ENCODE results near the gene PID1. TPM values are rescaled to one million over a fixed set of nuclear protein-coding genes. Genes with fewer than 3 reads are reported as not detected.

PID1 gene
- total RNA-seq, 2 experiments from 2014 or later: not detected

DNA sequence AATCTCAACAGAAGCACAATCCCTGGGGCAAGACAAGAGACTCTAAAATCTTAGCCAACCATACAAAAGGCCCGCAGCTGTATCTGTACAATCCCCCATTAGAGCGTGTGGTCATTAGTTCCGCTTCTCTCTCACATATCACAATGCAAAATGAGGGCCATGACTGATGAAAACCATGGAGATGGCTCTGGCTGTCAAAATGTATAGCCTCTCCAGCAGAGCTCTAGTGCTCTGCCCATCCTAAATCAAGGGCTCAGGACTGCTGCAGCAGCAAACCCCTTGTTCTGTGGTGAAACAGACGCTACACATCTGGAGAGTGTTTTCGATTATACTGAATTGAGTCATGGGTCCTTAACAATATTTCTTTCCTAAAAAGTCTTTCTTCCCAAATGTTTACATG, 221.0 kb downstream of the PID1 start:
- no TSS peak for BruUV-seq (replicated peaks)
- no peak for DNase-seq (ENCODE audit: low spot score)
- Histone ChIP-seq H3K9me3 (ENCODE audit: low read length) (no peaks in the 10 kb centered on the region), H3K4me2 (ENCODE audit: low read length) (no peak overlapping the region), H4K20me1 (ENCODE audit: insufficient read depth, low read length) (no peaks in the 10 kb centered on the region), H3K36me3 (ENCODE audit: insufficient read depth, low read length) (no peaks in the 10 kb centered on the region), H3K9me2 (ENCODE audit: insufficient read depth, low read length) (no peaks in the 10 kb centered on the region), H3K79me2 (ENCODE audit: insufficient read depth, low read depth, low read length) (no peaks in the 10 kb centered on the region), H3K4me1 (ENCODE audit: insufficient read depth, low read length, poor library complexity, severe bottlenecking) (no peaks in the 10 kb centered on the region), H3K27ac (ENCODE audit: low read depth, low read length, poor library complexity, severe bottlenecking) (no peak overlapping the region), H2AFZ (ENCODE audit: low read length) (no peak overlapping the region), H3K4me3 (ENCODE audit: low read depth, low read length, poor library complexity, severe bottlenecking) (no peak overlapping the region)
- ChIA-PET POLR2A (interaction anchor here (0.5 to 0.8 kb wide), 2 partner anchors 33 to 61 kb away, joined by 5 to 6 read pairs; no protein-coding TSS in a partner anchor), CTCF (ENCODE audit: unreplicated experiment) (no interaction called here)
- no peak for TF ChIP-seq EZH2phosphoT487 (IDR thresholded peaks at IDR 0.05; ENCODE audit: borderline replicate concordance, low read depth, low read length)
- TF ChIP-seq, protein P1, sequence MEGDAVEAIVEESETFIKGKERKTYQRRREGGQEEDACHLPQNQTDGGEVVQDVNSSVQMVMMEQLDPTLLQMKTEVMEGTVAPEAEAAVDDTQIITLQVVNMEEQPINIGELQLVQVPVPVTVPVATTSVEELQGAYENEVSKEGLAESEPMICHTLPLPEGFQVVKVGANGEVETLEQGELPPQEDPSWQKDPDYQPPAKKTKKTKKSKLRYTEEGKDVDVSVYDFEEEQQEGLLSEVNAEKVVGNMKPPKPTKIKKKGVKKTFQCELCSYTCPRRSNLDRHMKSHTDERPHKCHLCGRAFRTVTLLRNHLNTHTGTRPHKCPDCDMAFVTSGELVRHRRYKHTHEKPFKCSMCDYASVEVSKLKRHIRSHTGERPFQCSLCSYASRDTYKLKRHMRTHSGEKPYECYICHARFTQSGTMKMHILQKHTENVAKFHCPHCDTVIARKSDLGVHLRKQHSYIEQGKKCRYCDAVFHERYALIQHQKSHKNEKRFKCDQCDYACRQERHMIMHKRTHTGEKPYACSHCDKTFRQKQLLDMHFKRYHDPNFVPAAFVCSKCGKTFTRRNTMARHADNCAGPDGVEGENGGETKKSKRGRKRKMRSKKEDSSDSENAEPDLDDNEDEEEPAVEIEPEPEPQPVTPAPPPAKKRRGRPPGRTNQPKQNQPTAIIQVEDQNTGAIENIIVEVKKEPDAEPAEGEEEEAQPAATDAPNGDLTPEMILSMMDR (conservative IDR thresholded peaks at IDR 0.05; ENCODE audit: low read length): no peak
- intact Hi-C loops (cut with micrococcal nuclease; ENCODE audit: unreplicated experiment): no loop called here

GRCh38 chr2:229048134-229048533, 223.0 kb downstream of the PID1 start:
- Histone ChIP-seq H3K27ac (ENCODE audit: low read depth, low read length, poor library complexity, severe bottlenecking) (no peak overlapping the region), H3K4me2 (ENCODE audit: low read length) (no peak overlapping the region), H3K9me3 (ENCODE audit: low read length) (no peaks in the 10 kb centered on the region), H3K9me2 (ENCODE audit: insufficient read depth, low read length) (no peaks in the 10 kb centered on the region), H3K36me3 (ENCODE audit: insufficient read depth, low read length) (no peaks in the 10 kb centered on the region), H3K4me1 (ENCODE audit: insufficient read depth, low read length, poor library complexity, severe bottlenecking) (no peaks in the 10 kb centered on the region), H3K79me2 (ENCODE audit: insufficient read depth, low read depth, low read length) (no peaks in the 10 kb centered on the region), H4K20me1 (ENCODE audit: insufficient read depth, low read length) (no peaks in the 10 kb centered on the region), H2AFZ (ENCODE audit: low read length) (no peak overlapping the region), H3K4me3 (ENCODE audit: low read depth, low read length, poor library complexity, severe bottlenecking) (no peak overlapping the region)
- BruUV-seq (replicated peaks): no TSS peak
- no peak for TF ChIP-seq EZH2phosphoT487 (IDR thresholded peaks at IDR 0.05; ENCODE audit: borderline replicate concordance, low read depth, low read length)
- TF ChIP-seq, protein P1 (conservative IDR thresholded peaks at IDR 0.05; ENCODE audit: low read length): no peak
- intact Hi-C loops (cut with micrococcal nuclease; ENCODE audit: unreplicated experiment): no loop called here
- POLR2A ChIA-PET: no interaction called here
- CTCF ChIA-PET (ENCODE audit: unreplicated experiment): no interaction called here
- DNase-seq (ENCODE audit: low spot score): no peak

- intact Hi-C loops (cut with micrococcal nuclease; ENCODE audit: unreplicated experiment): no loop called here
- ChIA-PET CTCF (ENCODE audit: unreplicated experiment) (no interaction called here), POLR2A (interaction anchor here (0.8 kb wide), 1 partner anchor 8 kb away, joined by 4 read pairs; no protein-coding TSS in a partner anchor)
- no TSS peak for BruUV-seq (replicated peaks)
- H3K27ac ChIP-seq (ENCODE audit: low read depth, low read length, poor library complexity, severe bottlenecking): no peak overlapping the region
- H2AFZ ChIP-seq (ENCODE audit: low read length): no peak overlapping the region
- H3K9me3 ChIP-seq (ENCODE audit: low read length): no peaks in the 10 kb centered on the region
- H3K9me2 ChIP-seq (ENCODE audit: insufficient read depth, low read length): no peaks in the 10 kb centered on the region
- H3K79me2 ChIP-seq (ENCODE audit: insufficient read depth, low read depth, low read length): no peaks in the 10 kb centered on the region
- H4K20me1 ChIP-seq (ENCODE audit: insufficient read depth, low read length): no peaks in the 10 kb centered on the region
- H3K36me3 ChIP-seq (ENCODE audit: insufficient read depth, low read length): no peaks in the 10 kb centered on the region
- H3K4me2 ChIP-seq (ENCODE audit: low read length): no peak overlapping the region
- no peak for TF ChIP-seq EZH2phosphoT487 (IDR thresholded peaks at IDR 0.05; ENCODE audit: borderline replicate concordance, low read depth, low read length)
- TF ChIP-seq, protein P1 (conservative IDR thresholded peaks at IDR 0.05; ENCODE audit: low read length): no peak
- H3K4me3 ChIP-seq (ENCODE audit: low read depth, low read length, poor library complexity, severe bottlenecking): no peak overlapping the region
- no peaks in the 10 kb centered on the region for H3K4me1 ChIP-seq (ENCODE audit: insufficient read depth, low read length, poor library complexity, severe bottlenecking)
- DNase-seq (ENCODE audit: low spot score): no peak
These were observed 225.4 kb downstream of the PID1 start for GRCh38 chr2:229045671-229046070.

All from OCI-LY7 (cell line).